HG03135 (cell line): Measurements from ENCODE around the gene GBF1.
"Not testable (repeated sequence)": the region's sequence is repeated elsewhere in the genome, so short reads cannot be mapped to it uniquely, and the experiment has no call there.

Experiments
- ATAC-seq: cut with Tn5 transposase; IDR thresholded peaks from one replicate; pipeline ENCODE4 v1.9.1; 2021; ENCODE audit warnings: mild to moderate bottlenecking, moderate library complexity; ENCODE audit not compliant: unreplicated experiment

GBF1 gene, protein sequence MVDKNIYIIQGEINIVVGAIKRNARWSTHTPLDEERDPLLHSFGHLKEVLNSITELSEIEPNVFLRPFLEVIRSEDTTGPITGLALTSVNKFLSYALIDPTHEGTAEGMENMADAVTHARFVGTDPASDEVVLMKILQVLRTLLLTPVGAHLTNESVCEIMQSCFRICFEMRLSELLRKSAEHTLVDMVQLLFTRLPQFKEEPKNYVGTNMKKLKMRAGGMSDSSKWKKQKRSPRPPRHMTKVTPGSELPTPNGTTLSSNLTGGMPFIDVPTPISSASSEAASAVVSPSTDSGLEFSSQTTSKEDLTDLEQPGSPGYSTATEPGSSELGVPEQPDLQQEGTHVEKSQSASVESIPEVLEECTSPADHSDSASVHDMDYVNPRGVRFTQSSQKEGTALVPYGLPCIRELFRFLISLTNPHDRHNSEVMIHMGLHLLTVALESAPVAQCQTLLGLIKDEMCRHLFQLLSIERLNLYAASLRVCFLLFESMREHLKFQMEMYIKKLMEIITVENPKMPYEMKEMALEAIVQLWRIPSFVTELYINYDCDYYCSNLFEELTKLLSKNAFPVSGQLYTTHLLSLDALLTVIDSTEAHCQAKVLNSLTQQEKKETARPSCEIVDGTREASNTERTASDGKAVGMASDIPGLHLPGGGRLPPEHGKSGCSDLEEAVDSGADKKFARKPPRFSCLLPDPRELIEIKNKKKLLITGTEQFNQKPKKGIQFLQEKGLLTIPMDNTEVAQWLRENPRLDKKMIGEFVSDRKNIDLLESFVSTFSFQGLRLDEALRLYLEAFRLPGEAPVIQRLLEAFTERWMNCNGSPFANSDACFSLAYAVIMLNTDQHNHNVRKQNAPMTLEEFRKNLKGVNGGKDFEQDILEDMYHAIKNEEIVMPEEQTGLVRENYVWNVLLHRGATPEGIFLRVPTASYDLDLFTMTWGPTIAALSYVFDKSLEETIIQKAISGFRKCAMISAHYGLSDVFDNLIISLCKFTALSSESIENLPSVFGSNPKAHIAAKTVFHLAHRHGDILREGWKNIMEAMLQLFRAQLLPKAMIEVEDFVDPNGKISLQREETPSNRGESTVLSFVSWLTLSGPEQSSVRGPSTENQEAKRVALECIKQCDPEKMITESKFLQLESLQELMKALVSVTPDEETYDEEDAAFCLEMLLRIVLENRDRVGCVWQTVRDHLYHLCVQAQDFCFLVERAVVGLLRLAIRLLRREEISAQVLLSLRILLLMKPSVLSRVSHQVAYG (N-terminal part only)

DNA sequence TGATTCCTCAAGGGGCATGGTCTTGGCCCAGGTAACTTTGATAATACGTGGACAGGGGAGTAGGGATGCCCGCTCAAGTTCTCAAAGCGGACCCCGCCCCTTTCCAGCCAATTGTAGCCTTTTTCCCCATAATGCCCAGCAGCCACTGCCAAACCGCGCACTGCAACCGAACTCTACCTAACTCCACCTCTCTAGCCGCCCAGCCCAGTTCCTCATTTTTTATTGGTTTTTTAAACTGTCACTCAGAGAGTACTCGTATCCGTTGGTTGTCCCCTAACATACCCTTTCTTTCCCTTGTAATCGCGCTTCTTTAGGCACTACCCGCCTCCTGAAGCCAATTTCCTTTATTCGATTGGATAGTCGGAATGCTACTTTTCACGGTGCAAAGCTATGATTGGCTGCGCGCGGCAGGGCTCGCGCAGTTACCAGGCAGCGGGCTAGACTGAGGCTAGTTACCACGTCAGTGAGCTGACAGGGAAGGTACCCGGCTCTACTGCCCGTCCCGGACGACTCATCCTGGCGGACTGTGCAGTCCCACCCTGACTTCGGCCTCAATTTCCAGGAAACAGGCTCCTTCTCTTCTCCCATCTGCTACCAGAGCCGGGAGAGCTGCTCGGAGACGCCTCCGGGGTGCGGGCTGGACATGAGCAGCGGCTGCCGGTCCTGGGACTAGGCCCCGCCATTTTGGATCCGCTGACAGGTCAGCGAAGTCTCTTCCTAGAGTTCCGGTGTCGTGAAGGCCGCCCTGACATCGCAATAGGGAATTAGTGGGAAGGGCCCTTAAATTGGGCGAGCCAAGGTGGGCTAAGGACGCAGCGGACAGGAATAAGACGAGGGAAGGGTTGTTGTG is at the start of gene GBF1:
Gene GBF1, plus strand, starts transcription at position 451 of the 850 bp plus-strand sequence. CDS start 13,407 bp downstream, outside the sequence.
- peak; percentile 92 for ATAC-seq

DNA sequence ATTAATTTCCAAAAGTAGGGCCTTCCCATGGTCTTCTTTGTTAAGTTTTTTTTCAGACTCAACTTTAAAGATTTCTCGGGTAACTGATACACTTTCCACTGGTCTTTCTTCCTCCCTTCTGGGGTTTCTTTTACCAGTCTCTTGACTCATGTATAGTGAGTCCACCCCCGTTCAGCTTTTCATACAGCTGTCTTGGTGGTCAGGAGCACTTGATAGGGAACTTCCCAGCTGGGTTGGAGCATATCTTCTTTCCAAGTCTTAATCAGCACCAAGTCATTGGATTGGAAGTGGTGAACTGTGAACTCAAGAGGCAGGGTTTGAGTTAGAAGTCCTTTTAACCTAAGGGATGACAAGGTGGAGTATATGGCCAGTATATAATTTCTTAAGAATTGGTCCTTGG is 48.4 kb upstream of the GBF1 start:
- no peak for ATAC-seq

DNA sequence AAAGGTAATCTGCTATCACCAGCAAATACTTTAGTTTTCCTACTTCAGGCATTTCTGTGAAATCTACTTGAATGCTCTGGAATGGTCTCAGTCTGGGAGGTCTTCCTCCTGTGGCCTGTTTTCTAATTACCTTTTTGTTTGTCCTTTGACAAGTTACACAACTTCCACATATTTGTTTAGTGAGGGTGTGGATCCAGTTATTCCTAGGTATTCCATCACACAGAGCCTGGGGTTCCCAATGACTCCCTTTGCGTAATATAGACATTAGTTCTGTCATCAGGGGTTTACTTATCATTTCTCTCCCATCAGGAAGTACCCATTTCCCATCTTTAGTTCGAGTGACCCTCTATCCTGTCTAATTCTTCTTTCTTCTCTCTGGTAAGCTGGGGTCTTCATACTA is 47.3 kb upstream of the GBF1 start:
- no peak for ATAC-seq

DNA sequence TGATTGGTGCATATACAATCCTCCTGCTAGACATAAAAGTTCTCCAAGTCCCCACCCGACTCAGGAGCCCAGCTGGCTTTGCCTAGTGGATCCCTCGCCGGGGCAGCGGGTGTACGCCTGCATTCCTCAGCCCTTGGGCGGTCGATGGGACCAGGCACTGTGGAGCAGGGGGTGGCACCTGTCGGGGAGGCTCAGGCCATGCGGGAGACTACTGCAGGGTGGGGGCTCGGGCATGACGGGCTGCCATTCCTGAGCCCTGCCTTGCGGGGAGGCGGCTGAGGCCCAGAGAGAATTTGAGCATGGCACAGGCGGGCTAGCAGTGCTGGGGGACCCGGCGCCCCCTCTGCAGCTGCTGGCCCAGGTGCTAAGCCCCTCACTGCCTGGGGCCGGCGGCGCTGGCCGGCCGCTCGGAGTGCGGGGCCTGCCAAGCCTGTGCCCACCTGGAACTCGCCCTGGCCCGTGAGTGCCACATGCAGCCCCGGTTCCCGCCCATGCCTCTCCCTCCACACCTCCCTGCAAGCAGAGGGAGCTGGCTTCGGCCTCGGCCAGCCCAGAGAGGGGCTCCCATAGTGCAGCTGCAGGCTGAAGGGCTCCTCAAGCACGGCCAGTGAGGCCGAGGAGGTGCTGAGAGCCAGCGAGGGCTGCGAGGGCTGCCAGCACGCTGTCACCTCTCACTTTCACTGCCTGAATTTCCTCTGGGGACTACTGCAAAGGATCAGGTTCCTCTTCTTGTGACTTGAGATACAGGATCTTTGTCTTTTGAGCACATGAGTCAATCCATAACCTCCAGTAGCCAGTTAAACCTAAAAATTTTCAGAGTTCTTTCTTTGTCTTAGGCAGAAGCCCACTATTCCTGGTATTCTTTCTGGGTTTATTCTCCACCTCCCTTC is 44.3 kb upstream of the GBF1 start:
- ATAC-seq, result no peak

DNA sequence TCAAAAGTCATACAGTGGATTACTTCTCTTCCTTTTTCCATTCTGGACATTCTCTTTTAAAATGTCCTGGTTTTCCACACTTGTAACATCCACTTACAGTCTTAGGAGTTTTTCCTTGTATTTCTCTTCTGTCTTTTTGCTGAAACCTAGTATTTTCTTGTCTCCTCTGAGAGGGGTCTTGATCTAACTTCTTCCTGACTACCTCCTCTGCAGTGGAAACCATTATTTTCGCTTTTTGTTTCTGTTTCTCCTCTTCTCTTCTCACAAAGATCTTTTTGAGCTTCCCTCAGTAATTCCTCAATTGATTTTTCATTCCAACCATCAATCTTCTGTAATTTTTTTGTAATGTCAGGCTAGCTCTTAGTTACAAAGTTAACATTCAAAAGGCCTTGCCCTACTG is 42.9 kb upstream of the GBF1 start:
- no peak for ATAC-seq

DNA sequence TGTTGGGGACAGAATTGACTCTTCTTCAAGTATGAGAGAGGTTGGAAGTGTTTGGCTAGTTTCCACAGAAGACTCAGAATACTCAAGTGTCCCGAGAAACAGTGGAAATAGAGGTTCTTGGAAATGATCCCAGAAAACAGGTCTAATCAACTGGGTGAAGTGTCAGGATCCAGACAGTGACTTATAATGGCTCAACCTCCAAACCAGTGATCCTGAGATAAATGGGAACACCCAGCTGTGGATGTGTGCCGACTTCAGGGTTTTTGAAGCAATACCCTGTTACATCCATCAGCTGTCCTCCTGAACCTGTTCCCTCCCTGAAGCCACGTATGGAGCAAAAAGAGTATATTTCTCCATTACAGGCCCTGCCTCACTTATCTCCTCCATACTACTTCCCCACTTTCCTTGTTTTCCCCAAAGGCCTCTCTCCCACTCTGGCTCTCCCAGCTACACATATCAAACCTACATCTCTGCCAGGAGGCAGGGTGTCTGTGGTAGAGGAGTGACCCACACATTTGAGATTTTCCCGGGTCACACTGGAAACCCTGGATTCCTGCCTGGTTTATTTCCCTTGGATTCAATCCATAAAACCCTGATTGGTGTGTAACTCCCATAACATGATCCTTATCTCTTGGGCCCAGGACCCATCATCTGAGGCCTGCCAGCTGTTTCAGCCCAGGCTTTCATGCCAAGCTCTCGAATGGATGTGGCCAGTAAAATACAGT is 36.9 kb upstream of the GBF1 start:
- ATAC-seq, result no peak

DNA sequence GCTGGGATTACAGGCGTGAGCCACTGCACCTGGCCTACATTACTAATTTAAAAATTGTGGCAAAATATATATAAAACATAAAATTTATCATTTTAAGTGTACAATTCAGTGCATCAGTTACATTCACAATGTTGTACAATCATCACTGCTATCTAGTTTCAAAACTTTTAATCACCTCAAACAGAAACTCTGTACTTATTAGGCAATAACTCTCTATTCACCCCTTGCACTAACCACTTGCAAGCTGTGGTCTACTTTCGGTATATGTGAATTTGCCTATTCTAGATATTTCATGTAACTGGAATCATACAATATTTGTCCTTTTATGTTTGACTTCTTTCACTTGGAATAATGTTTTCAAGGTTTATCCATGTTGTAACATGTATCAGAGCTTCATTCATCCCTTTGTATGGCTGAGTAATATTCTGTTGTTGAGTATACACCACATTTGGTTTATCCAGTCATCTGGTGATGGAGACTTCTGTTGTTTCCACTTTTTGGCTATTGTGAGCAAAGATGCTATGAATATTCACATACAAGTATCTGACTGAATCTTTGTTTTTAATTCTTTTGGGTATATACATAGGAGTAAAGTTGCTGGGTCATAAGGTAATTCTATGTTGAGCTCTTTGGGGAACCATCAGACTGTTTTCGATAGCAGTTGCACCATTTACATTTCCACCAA is 33.6 kb upstream of the GBF1 start:
- ATAC-seq, result no peak

DNA sequence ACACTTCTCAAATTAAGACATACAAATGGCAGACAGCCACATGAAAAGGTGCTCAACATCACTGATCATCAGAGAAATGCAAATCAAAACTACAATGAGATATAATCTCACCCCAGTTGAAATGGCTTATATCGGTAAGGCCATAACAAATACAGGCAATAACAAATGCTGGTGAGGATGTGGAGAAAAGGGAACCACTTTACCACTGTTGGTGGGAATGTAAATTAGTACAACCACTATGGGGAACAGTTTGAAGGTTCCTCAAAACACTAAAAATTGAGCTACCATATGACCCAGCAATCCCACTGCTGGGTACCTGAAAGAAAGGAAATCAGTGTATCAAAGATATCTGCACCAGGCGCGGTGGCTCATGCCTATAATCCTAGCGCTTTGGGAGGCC is 31.7 kb upstream of the GBF1 start:
- not testable (repeated sequence) for ATAC-seq

DNA sequence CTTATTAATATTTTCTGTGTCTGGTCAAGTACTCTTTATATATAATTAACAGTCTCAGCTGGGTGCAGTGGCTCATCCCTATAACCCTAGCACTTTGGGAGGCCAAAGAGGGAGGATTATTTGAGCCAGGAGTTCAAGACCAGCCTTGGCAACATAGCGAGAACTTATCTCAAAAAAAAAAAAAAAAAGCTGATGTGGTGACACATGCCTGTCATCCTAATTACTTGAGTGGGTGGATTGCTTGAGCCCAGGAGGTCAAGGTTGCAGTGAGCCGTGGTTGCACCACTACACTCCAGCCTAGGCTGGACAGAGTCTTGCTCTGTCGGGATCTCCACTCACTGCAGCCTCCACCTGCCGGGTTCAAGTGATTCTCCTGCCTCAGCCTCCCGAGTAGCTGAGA is 26.0 kb upstream of the GBF1 start:
- no peak for ATAC-seq

DNA sequence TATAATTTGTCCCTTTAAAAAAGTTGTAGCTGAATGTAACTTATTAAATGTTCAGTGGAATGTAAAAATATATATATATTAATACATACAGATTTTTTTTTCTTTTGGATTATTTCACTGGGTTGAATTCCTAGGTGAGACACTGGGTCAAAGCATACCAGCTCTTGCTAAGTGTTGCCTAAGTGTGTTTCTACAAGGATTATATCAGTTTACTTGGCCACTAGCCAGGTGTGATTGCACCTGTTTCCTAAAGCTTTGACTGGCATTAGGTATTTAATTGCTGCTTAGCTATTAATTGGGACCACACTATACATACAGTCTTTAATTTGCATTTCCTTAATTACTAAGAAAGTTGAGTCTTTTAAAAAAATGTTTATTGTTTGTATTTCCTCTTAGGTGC is 24.7 kb upstream of the GBF1 start:
- ATAC-seq, result no peak

DNA sequence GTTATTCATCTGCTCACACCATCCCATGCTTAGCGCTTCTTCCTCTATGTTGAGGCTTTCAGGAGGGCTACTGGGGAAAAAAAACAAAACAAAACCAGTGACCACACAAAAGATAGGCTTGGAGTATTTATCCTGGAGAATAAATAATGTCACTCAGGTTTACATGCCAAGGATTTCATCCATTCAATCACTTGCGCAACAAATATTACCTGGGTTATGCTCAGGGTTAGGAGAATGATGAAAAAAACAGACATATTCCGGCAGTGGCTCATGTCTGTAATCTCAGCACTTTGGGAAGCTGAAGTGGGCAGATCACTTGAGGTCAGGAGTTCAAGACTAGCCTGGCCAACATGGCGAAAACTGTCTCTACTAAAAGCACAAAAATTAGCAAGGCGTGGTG is 22.5 kb upstream of the GBF1 start:
- no peak for ATAC-seq

DNA sequence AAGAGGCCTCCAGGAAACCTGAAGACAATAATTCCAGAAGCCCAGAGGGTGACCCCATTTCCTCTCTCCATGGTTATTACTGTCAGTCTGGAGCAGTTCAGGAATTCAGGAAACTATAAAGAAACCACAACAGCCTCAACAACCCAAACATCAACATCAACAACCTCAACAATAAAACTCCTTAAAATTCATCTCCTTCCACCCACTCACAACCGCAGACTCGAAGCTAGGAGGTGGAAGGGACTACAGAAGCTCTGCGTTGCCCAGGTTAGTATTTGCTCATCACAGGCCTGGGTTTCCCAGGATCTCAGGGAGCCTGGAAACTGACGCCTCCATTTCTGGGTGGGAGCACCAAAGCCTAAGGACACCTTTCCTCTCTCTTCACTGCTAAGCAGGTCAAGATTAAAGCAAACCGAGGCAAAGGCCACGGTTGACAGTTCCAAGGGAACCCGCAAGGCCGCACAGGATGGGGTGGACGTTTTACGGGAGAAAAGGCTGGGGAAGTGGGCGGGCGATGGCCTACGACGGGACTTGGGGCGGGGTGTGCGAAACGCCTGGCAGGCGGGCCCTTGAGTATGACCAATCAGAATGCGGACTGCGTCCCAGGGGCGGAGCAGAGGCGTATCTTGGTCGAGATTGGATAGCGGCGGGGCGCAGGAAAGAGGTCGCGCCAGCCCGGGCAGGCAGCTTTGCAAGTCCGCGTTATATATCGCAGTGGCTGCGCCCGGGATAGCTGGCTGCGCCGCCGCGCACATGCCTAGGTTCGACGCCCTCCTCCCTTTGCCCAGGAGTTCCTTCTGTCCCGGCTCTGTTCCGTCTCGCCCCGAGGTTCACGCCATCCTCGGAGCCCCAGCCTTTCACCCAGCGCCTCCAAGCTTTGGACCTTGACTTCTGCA is 19.4 kb upstream of the GBF1 start, which contains the start of gene ELOVL3:
Gene ELOVL3, plus strand, starts transcription at position 654 of the 896 bp plus-strand sequence. CDS start 250 bp downstream, outside the sequence.
- peak; percentile 92 for ATAC-seq

DNA sequence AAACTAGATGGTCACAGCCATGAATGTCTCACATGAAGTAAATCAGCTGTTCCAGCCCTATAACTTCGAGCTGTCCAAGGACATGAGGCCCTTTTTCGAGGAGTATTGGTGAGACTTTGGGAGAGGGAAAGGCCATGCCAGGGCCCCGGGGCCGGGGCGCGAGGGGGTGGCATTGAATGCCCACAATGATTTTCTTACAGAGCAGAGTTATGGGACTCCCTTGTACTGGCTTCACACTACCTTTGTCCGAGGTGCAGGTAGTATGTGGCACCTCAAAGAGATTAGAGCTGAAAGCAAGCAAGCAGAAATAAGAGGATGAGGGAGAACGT is 18.8 kb upstream of the GBF1 start:
- ATAC-seq, result no peak

DNA sequence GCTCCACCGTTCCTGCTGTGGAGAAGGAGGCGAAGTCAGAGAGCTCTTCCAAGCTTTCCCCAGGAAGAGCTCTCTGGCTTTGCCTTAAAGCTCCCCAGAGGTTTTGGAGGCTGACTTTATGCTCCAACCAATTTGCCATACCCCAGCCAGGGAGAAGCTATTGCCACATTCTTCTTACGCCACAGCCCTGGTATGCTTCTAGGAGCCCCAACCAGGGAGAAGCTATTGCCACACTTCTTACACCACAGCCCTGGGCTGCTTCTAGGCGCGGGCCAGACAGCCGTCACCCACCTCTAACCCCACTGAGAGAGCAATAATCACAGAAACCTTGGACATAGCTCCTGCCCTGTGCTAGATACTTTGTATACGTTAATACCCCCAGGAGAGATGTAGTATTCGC is 18.3 kb upstream of the GBF1 start:
- no peak for ATAC-seq

DNA sequence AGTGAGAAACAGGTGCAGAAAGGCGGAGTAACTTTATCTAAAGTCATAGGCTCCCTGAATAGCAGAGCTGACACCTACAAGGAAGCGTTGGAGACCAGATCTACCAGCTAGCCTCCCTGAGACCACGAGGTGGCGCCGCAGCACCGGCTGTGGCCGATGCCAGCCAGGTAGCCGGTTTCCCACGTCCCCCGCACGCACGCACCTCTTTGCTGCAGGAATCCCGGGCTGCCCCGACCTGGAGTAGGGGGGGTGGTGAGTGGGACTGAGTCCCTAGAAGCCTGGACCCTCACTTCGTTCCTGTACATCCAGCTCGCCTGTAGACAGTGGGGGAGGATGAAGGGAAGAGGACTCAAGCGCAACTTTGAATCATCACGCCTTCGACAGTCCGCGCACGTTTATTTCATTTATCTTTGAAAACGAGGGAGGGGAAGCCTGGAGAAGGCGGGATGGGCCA is 15.5 kb upstream of the GBF1 start:
- ATAC-seq, result no peak

DNA sequence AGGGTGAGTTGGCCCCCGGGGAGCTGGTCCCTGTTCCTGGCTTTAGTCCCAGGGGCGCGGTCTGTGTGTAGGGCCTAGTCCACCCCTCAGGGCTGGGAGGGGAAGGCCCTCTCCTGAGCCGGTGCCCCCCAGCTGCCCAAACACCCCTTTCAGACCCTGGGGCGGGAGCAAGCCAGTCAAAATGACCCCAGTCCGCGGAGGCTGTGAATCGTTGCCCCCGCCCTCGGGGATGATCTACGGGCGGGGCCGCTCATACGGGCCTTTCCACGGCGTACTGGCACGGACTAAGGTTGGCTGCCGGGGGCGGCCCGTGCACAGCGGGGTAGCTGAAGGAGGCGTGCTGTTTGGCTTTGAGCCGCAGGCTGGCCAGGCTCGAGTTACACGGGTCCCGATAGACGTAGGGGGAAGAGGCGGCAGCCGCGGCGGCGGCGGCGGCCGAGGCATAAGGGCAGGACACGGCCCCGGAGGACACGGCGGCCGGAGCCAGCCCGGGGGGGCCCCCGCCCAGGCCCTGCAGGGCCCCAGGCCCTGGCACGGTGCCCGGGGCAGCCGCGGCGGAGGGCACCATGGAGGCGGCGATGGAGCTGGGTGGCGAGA is 15.0 kb upstream of the GBF1 start:
- ATAC-seq, result no peak
